Thyroid gland (tissue), 4 donors: ENCODE results near the gene ZGPAT.

Experiments
- CTCF ChIP-seq, 6 experiments: fragments of 200-600 bp in 3 of 6; fragments of 450-650 bp in 3 of 6; sonication (generic) in 3 of 6; IDR thresholded peaks; one replicate each; pipeline ENCODE4 v1.5.1; 2016 to 2019; ENCODE audit warnings: antibody characterized with exemption in 6 of 6, mild to moderate bottlenecking in 2 of 6, inconsistent platforms in 1 of 6, moderate library complexity in 1 of 6
- POLR2A ChIP-seq, 2 donors: fragments of 450-650 bp; IDR thresholded peaks; one replicate each; pipeline ENCODE4 v1.6.1; 2017; ENCODE audit warnings: antibody characterized with exemption in 2 of 2, mild to moderate bottlenecking in 2 of 2, moderate library complexity in 1 of 2

- TF ChIP-seq CTCF (IDR thresholded peaks at IDR 0.05): no peak
- no peak for TF ChIP-seq POLR2A (IDR thresholded peaks at IDR 0.05)
These were observed 31.6 kb downstream of the ZGPAT start, which contains the start of gene SLC2A4RG for GRCh38 chr20:63739130-63740069.
